IPS DF 6.9 (cell line): ENCODE results near the gene ENTPD5.
"Not testable (repeated sequence)": the region's sequence is repeated elsewhere in the genome, so short reads cannot be mapped to it uniquely, and the experiment has no call there.

Experiments used
- DNase-seq: peaks from one replicate; pipeline ENCODE4 v3.0.0-alpha.2; 2013; ENCODE audit warnings: low read depth, low spot score
- H3K27ac ChIP-seq: one replicate; pipeline ENCODE4 v1.5.1; 2013; ENCODE audit warnings: low read length, control low read depth
- H3K27me3 ChIP-seq: 2 replicates; pipeline ENCODE4 v1.6.1; 2013; ENCODE audit warnings: mild to moderate bottlenecking, low read length; ENCODE audit not compliant: control insufficient read depth, insufficient read depth
- H3K36me3 ChIP-seq: 2 replicates; pipeline ENCODE4 v1.6.1; 2013; ENCODE audit warnings: low read length; ENCODE audit not compliant: control insufficient read depth, insufficient read depth
- H3K4me1 ChIP-seq: 2 replicates; pipeline ENCODE4 v1.6.1; 2013; ENCODE audit warnings: low read length; ENCODE audit not compliant: control insufficient read depth, insufficient read depth
- H3K4me3 ChIP-seq: 2 replicates; pipeline ENCODE4 v1.5.1; 2013; ENCODE audit warnings: mild to moderate bottlenecking, low read length
- H3K9me3 ChIP-seq: 2 replicates; pipeline ENCODE4 v1.6.1; 2013; ENCODE audit warnings: low read length, inconsistent platforms; ENCODE audit not compliant: control insufficient read depth, insufficient read depth
- WGBS: extraction: QIAGEN DNeasy Blood & Tissue Kit; methylation state at CpG from one replicate; pipeline ENCODE4 v1.1.7; 2013; ENCODE audit warnings: mixed read lengths, missing lambda C conversion rate; ENCODE audit not compliant: insufficient read length, insufficient coverage; 5-methylcytosine and 5-hydroxymethylcytosine counted together

The ENTPD5 gene

GRCh38 chr14:74008843-74009499, 10.1 kb downstream of the ENTPD5 start:
- DNase-seq: no peak
- WGBS: no CpG with 5 or more reads among the region's 2 CpGs
- no peaks in the 10 kb centered on the region for H3K27me3 ChIP-seq
- no peak overlapping the region for H3K4me3 ChIP-seq
- H3K36me3 ChIP-seq: no peaks in the 10 kb centered on the region
- H3K27ac ChIP-seq: no peak overlapping the region
- H3K9me3 ChIP-seq: no peaks in the 10 kb centered on the region
- no peaks in the 10 kb centered on the region for H3K4me1 ChIP-seq

- not testable (repeated sequence) for H3K27me3 ChIP-seq, H3K9me3 ChIP-seq, H3K4me1 ChIP-seq, H3K4me3 ChIP-seq, DNase-seq, H3K27ac ChIP-seq, H3K36me3 ChIP-seq
- WGBS: no CpG with 5 or more reads among the region's 3 CpGs
These were observed 13.4 kb downstream of the ENTPD5 start for GRCh38 chr14:74005664-74006063.

- H3K36me3 ChIP-seq: no peaks in the 10 kb centered on the region
- no peaks in the 10 kb centered on the region for H3K4me1 ChIP-seq
- no peaks in the 10 kb centered on the region for H3K27me3 ChIP-seq
- WGBS: no CpG with 5 or more reads among the region's 2 CpGs
- H3K27ac ChIP-seq: no peak overlapping the region
- DNase-seq: no peak
- H3K4me3 ChIP-seq: no peak overlapping the region
- H3K9me3 ChIP-seq: no peaks in the 10 kb centered on the region
These were observed 20.4 kb downstream of the ENTPD5 start for GRCh38 chr14:73998726-73999125.

GRCh38 chr14:73997944-73998447, 21.1 kb downstream of the ENTPD5 start:
- no CpG with 5 or more reads among the region's 7 CpGs for WGBS
- Histone ChIP-seq H3K9me3 (no peaks in the 10 kb centered on the region), H3K27ac (no peak overlapping the region), H3K36me3 (no peaks in the 10 kb centered on the region), H3K4me3 (no peak overlapping the region), H3K4me1 (no peaks in the 10 kb centered on the region), H3K27me3 (no peaks in the 10 kb centered on the region)
- DNase-seq: no peak

GRCh38 chr14:73997108-73997943, 21.8 kb downstream of the ENTPD5 start:
- DNase-seq: no peak
- Histone ChIP-seq H3K9me3 (no peaks in the 10 kb centered on the region), H3K4me1 (no peaks in the 10 kb centered on the region), H3K27ac (no peak overlapping the region), H3K27me3 (no peaks in the 10 kb centered on the region), H3K4me3 (no peak overlapping the region), H3K36me3 (no peaks in the 10 kb centered on the region)
- no CpG with 5 or more reads among the region's 1 CpG for WGBS

GRCh38 chr14:73996731-73997107, 22.4 kb downstream of the ENTPD5 start:
- H3K27ac ChIP-seq: no peak overlapping the region
- no peaks in the 10 kb centered on the region for H3K9me3 ChIP-seq
- H3K4me3 ChIP-seq: no peak overlapping the region
- H3K36me3 ChIP-seq: no peaks in the 10 kb centered on the region
- H3K4me1 ChIP-seq: no peaks in the 10 kb centered on the region
- WGBS: no CpG with 5 or more reads among the region's 2 CpGs
- DNase-seq: no peak
- H3K27me3 ChIP-seq: no peaks in the 10 kb centered on the region

- H3K9me3 ChIP-seq: no peaks in the 10 kb centered on the region
- no peak overlapping the region for H3K27ac ChIP-seq
- no peaks in the 10 kb centered on the region for H3K4me1 ChIP-seq
- 100% methylated on average over 1 of the region's 8 CpGs for WGBS
- no peaks in the 10 kb centered on the region for H3K27me3 ChIP-seq
- no peaks in the 10 kb centered on the region for H3K36me3 ChIP-seq
- H3K4me3 ChIP-seq: no peak overlapping the region
- no peak for DNase-seq
These were observed 23.1 kb downstream of the ENTPD5 start for GRCh38 chr14:73995977-73996378.

GRCh38 chr14:73994926-73995325, 24.2 kb downstream of the ENTPD5 start:
- H3K9me3 ChIP-seq, H3K27ac ChIP-seq, H3K4me3 ChIP-seq, H3K27me3 ChIP-seq, DNase-seq, H3K36me3 ChIP-seq, H3K4me1 ChIP-seq: not testable (repeated sequence)
- WGBS: no CpG with 5 or more reads among the region's 7 CpGs

- no peak for DNase-seq
- Histone ChIP-seq H3K9me3 (no peaks in the 10 kb centered on the region), H3K4me3 (no peak overlapping the region), H3K36me3 (no peaks in the 10 kb centered on the region), H3K27me3 (no peaks in the 10 kb centered on the region), H3K27ac (no peak overlapping the region), H3K4me1 (no peaks in the 10 kb centered on the region)
- no CpG with 5 or more reads among the region's 4 CpGs for WGBS
These were observed 28.0 kb downstream of the ENTPD5 start for GRCh38 chr14:73991092-73991491.

- no CpG with 5 or more reads among the region's 7 CpGs for WGBS
- not testable (repeated sequence) for H3K36me3 ChIP-seq, H3K4me3 ChIP-seq, H3K9me3 ChIP-seq, H3K4me1 ChIP-seq, H3K27ac ChIP-seq, H3K27me3 ChIP-seq, DNase-seq
These were observed 30.4 kb downstream of the ENTPD5 start for GRCh38 chr14:73988656-73989055.
